Rectal smooth muscle tissue (tissue), 1 donor: ENCODE measurements around the gene TEKT4.
"Not testable (repeated sequence)": the region's sequence is repeated elsewhere in the genome, so short reads cannot be mapped to it uniquely, and the experiment has no call there.

Source experiments
- H3K27ac ChIP-seq: one replicate; pipeline ENCODE4 v1.7.0; 2013; ENCODE audit warnings: low read depth, low read length, inconsistent platforms
- H3K27me3 ChIP-seq: one replicate; pipeline ENCODE4 v1.7.0; 2013; ENCODE audit warnings: low read length; ENCODE audit not compliant: control insufficient read depth, insufficient read depth
- H3K36me3 ChIP-seq: one replicate; pipeline ENCODE4 v1.7.0; 2013; ENCODE audit warnings: low read length; ENCODE audit not compliant: control insufficient read depth, insufficient read depth
- H3K4me1 ChIP-seq: one replicate; pipeline ENCODE4 v1.7.0; 2013; ENCODE audit warnings: low read length; ENCODE audit not compliant: control insufficient read depth, insufficient read depth
- H3K4me3 ChIP-seq: one replicate; pipeline ENCODE4 v1.7.0; 2013; ENCODE audit warnings: low read length
- H3K9ac ChIP-seq: one replicate; pipeline ENCODE4 v1.7.0; 2013; ENCODE audit warnings: low read length

The TEKT4 gene

DNA sequence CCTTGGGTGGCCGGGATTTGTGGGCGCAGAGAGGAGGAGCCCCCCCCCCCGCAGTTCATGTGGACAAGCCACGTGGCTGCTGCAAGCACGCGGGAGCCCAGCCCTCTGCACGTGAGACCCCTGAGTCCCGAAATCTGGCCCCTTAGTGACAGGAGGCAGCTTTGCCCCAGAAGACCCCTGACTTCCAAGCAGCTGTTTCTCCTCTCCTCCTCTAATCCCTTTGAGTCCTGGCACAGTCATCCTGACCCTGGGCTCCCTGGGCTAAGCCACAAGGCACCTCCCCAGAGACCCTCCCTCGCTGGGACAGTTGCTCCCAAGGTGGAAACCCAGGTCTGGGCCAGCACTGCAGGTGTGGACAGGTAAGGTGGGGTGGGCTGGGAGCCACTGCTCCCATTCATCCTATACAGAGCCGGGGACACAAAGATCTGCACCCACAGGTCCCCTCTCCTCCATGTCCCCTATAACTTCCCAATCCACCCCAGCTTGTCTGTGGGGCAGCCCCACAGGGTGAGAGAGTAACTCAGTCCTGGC, 923 bp downstream of the TEKT4 start:
- H3K4me3 ChIP-seq = no peak overlapping the region
- H3K27ac ChIP-seq = no peak overlapping the region
- H3K4me1 ChIP-seq = no peaks in the 10 kb centered on the region
- peaks cover 2% of the 10 kb centered on the region for H3K27me3 ChIP-seq
- H3K36me3 ChIP-seq = no peaks in the 10 kb centered on the region
- no peak overlapping the region for H3K9ac ChIP-seq

DNA sequence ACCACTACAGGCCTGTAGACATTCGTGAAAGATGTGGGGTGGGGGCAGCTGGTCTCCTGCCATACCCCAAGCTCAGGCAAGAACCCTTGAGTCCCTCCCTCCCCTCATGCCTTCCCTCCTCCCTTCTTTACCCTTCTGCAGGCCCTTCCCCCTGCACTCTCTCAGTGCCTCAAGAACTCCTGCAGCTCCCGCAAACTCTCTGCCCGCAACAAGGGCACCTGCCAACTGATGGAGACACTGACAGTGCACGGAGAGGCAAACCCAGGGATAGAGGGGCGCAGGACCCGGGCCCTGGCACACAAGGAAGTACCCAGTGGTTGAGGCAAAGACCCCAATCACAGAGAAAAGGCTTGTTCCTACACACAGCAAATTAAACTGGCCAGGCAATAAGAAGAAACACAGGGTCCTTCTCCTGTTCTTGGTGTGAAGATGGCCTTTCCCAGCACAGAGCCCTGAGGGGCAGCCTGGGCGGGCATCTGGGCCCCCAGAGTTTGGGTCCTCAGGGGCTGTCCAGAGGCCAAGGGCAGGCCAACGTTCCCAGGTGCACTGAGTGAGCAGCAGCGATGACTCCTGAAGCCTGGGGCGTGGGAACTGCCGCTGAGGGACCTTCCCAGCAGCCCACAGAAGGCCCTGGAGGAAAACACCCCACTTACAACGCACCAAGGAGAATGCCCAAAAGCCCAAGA, 1.6 kb downstream of the TEKT4 start:
- H3K27ac ChIP-seq = no peak overlapping the region

DNA sequence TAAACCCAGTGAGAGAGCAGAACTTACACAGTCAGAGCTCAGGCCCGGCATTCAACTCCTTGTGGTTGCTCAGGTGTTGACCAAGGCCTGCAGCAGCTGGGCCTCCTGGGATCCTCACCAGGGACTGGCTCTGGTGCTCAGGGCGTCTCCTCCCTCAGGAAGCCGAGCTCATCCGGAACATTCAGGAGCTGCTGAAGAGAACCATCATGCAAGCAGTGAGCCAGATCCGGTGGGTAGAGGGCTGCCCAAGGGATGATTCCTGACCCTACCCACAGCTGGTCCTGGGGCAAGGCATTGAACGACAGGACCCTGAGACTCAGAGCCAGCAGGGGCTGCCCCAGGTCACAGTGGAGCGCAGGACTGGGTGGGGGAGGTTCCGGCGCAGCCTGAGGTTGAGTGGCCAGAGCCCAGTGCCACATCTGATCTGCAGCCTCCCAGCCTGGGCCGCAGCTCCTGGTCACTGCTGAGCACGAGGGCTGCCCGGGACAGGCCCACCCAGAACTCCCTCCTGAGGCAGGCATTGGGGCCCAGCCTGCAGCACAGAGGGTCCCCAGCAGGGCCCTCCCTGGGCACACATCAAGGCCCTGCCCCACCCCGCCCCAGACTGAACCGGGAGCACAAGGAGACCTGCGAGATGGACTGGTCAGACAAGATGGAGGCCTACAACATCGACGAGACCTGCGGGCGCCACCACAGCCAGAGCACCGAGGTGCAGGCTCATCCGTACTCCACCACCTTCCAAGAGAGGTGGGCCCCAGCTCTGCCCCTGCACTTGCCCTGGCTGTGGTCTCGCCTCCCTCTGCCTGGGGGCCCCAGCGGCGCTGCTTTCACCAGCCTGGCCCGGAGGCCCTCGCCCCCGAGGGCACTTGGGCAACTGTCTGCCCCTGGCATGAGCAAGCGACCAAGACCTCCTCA, 2.4 kb downstream of the TEKT4 start:
- Histone ChIP-seq H3K27me3 (peaks cover 2% of the 10 kb centered on the region), H3K36me3 (no peaks in the 10 kb centered on the region), H3K4me3 (no peak overlapping the region), H3K27ac (no peak overlapping the region), H3K9ac (no peak overlapping the region), H3K4me1 (no peaks in the 10 kb centered on the region)

More for the DNA sequence above, 1.6 kb downstream of the TEKT4 start:
- no peak overlapping the region for H3K9ac ChIP-seq
- H3K27me3 ChIP-seq = peaks cover 2% of the 10 kb centered on the region
- no peak overlapping the region for H3K4me3 ChIP-seq
- no peaks in the 10 kb centered on the region for H3K36me3 ChIP-seq
- H3K4me1 ChIP-seq = no peaks in the 10 kb centered on the region

DNA sequence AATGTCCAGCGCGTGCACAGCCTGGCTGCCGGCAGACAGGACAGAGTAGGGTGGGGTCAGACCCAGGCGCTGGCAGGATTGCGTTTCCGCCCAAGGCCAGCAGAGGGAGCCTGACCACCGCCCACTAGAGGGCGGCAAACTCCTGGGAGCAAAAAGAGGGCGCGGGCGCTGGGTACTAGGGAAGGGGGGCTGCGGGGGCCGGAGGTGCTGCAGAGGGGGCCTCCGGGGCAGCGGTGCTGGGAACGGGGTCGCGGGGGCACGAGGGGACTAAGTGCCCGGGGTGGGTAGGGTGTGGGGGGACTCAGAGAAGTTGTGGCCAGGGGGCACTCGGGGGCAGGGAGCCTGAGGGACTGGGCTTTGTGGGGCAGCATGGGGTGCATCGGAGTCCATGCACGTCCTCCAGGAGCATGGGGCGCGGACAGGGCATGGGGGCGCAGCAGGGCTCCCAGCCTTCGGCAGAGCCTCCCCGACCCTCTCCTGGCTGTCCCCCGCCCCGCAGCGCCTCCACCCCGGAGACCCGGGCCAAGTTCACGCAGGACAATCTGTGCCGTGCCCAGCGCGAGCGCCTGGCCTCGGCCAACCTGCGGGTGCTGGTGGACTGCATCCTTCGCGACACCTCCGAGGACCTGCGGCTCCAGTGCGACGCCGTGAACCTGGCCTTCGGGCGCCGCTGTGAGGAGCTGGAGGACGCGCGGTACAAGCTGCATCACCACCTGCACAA, 3.2 kb downstream of the TEKT4 start:
- Histone ChIP-seq H3K4me1 (no peaks in the 10 kb centered on the region), H3K27ac (no peak overlapping the region), H3K27me3 (peaks cover 2% of the 10 kb centered on the region), H3K36me3 (no peaks in the 10 kb centered on the region), H3K4me3 (no peak overlapping the region), H3K9ac (no peak overlapping the region)

DNA sequence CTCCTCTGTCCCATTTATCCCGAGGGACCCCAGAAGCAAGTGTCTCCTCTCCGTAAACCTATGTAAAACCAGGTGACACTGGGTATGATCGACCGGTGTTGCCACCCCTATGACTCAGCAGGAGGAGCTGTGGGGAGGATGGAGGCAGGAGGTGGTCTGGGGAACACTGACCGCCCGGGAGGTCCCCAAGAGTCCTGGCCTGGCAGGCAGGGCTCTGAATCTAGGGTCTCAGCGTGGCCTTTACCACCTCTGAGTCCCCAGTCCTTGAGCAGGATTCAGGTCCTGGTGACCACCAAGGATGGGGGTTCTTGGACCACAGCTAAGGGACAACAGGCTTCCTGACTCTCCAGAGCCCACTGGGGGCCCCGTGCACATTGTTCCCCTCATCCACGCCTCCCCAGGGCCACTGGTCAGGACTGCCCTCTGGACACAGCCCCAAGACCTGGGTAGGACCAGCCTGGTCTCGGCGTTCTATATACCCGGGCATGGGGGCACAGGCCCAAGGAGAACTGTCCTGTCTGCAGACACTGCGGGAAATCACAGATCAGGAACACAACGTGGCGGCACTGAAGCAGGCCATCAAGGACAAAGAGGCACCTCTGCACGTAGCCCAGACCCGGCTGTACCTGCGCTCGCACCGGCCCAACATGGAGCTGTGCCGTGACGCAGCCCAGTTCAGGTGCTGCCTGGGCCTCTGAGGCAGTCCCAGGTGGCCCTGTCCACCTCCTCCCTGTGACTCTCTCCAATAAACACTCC, 4.0 kb downstream of the TEKT4 start:
- H3K9ac ChIP-seq = no peak overlapping the region
- H3K27ac ChIP-seq = no peak overlapping the region
- no peaks in the 10 kb centered on the region for H3K27me3 ChIP-seq
- no peaks in the 10 kb centered on the region for H3K4me1 ChIP-seq
- no peak overlapping the region for H3K4me3 ChIP-seq
- H3K36me3 ChIP-seq = no peaks in the 10 kb centered on the region

DNA sequence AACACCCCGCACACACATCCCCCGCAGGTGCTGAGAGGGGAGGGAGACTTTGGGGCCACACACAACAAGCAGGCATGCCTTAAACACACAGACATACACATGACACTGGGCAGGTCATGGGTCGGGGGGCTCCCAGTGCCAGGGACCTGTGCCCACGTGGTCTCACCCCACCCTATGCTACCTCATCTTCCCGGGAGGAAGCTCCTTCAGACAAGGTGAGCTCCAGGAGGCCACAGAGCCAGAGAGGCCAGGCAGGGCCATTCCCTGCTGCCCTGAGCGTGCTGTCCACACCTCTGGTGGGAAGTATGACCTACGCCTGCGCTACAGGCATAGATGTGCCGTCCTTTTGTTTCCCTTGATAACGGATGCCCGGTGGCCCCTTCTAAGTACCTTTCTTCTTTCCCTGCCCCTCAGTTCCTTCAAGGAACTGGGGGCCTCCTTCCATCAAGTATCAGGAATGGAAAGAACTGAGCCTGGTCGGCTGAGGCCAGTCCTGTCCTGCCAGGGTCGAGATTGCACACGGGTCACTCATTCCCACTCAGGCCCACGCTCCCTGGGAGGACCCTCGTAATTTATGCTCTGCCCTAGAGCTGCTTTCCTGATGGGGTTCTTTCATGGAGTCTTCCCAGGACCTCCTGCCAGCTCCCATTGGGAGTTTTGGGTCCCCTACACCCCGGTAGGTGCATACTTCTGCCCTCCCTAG, 4.7 kb downstream of the TEKT4 start:
- no peaks in the 10 kb centered on the region for H3K36me3 ChIP-seq
- H3K9ac ChIP-seq = no peak overlapping the region
- no peak overlapping the region for H3K27ac ChIP-seq
- H3K4me1 ChIP-seq = no peaks in the 10 kb centered on the region
- no peak overlapping the region for H3K4me3 ChIP-seq
- no peaks in the 10 kb centered on the region for H3K27me3 ChIP-seq

DNA sequence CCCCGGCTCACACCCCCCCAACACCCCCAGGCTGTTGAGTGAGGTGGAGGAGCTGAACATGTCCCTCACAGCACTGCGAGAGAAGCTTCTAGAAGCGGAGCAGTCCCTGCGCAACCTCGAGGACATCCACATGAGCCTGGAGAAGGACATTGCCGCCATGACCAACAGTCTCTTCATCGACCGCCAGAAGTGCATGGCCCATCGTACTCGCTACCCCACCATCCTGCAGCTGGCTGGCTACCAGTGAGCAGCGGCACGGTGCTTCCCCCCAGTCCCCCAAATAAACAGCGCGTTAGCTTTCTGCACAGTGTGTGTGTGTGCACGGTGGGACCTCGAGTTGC, 5.3 kb downstream of the TEKT4 start:
- Histone ChIP-seq H3K36me3 (no peaks in the 10 kb centered on the region), H3K27ac (no peak overlapping the region), H3K4me1 (no peaks in the 10 kb centered on the region), H3K27me3 (no peaks in the 10 kb centered on the region), H3K4me3 (no peak overlapping the region), H3K9ac (no peak overlapping the region)

DNA sequence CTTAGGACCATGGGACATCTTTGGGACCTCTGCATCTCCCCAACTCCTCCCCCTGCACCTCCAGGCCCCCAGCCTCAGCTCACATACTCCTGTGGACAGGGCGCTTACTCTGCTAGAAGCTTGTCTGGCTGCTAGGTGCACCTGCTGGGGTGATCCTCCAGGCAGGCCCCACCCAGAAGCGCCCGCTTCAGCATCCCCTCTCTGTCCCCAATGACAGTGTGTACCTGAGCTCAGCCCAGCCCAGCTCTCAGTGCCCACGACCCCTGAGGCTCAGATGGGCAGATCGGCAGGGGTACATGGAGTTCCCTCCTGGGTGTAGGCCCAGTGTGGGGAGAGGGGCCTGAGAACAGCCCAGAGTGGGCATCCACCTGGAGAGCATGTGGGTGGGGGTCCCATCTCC, 5.9 kb downstream of the TEKT4 start:
- Histone ChIP-seq H3K9ac (no peak overlapping the region), H3K36me3 (no peaks in the 10 kb centered on the region), H3K27ac (no peak overlapping the region), H3K27me3 (no peaks in the 10 kb centered on the region), H3K4me1 (no peaks in the 10 kb centered on the region), H3K4me3 (no peak overlapping the region)

DNA sequence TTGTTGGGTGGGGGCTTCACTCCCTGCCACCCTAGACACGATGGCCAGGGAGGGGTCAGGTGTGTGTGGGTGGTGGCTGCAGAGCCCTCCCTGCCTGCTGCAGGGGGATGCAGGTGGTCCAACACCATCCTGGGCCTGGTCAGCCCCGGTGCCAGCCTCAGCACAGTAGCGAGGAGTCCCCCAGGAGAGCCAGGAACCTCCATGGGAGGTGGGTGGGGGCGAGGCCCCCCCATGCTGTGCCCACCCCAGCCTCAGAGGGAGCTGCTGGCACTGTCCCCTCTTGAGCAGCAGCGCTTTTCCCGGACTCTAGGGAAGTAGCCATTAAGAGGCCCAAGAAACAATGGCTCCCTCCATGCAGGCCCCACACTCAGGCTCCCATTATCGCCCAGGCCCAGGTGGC, 7.3 kb downstream of the TEKT4 start:
- H3K4me3 ChIP-seq, H3K27me3 ChIP-seq, H3K27ac ChIP-seq, H3K9ac ChIP-seq, H3K4me1 ChIP-seq, H3K36me3 ChIP-seq: not testable (repeated sequence)

DNA sequence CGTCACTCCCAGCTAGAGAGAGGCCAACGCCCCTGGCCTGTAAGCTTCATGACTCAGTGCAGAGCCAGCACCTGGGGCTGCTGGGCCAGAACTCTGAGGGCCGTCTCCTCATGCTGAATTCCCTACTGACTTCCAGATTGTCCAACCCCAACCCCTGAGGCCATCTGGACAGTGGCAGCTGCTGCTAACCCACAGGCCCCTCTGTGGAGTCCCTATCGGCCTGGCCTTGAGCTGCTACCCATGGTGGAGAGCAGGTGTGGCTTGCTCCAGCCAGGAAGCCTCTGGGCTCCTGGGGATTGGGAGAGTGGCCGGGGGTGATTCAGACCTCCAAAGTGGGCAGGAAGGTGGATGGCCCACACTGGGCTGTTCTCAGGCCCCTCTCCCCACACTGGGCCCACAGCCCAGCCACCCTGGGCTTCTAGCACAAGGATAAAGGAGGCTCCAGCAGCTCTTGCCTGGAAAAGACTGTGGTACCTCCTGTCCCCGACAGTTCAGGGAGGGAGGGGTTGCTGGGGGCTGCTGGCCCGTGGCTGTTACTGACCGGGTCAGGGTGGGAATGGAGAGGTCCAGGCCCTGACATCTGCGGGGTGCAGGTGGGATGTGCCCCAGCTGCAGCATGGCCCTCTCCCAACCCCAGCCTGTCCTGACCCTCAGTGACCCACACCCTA, 8.2 kb downstream of the TEKT4 start:
- H3K36me3 ChIP-seq = no peaks in the 10 kb centered on the region
- H3K27me3 ChIP-seq = no peaks in the 10 kb centered on the region
- H3K9ac ChIP-seq = no peak overlapping the region
- no peak overlapping the region for H3K27ac ChIP-seq
- no peak overlapping the region for H3K4me3 ChIP-seq
- H3K4me1 ChIP-seq = no peaks in the 10 kb centered on the region

DNA sequence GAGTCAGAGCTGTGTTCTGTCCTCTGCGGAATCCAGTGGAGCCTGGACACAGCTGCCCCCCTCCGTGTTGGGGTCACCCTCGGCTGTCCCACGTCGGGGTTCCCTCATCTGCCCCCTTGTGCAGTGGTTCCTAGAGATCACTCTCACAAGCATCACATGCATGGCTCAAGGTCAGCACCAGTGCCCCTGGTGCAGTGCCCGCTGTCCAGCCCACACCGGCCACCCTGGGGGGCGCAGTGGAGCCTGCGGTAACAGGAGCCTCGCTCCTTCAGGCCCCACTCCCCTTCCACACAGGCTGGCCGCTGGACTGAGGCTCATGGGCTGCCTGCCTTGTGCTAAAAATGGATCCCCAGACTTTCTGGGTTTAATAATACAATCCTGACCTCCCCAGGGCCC, 8.8 kb downstream of the TEKT4 start:
- no peak overlapping the region for H3K27ac ChIP-seq
- H3K4me1 ChIP-seq = no peaks in the 10 kb centered on the region
- H3K36me3 ChIP-seq = no peaks in the 10 kb centered on the region
- no peak overlapping the region for H3K9ac ChIP-seq
- no peaks in the 10 kb centered on the region for H3K27me3 ChIP-seq
- no peak overlapping the region for H3K4me3 ChIP-seq
